HepG2 (cell line): ENCODE data around the gene SEC14L1. TPM values are rescaled to one million over a fixed set of nuclear protein-coding genes. Genes with fewer than 3 reads are reported as not detected.
A peak's percentile ranks its signal among the peaks of the same experiment; 100 is the strongest.

Experiments used
- DPF2 ChIP-seq: sonication (generic); formaldehyde crosslinking; IDR thresholded peaks from 2 replicates; pipeline ENCODE4 v1.4.0; 2020; ENCODE audit warnings: mild to moderate bottlenecking, low read depth, missing genetic modification reagents, borderline replicate concordance
- EEA1 ChIP-seq: sonication (generic); formaldehyde crosslinking; IDR thresholded peaks from 2 replicates; pipeline ENCODE4 v1.5.1; 2020; ENCODE audit warnings: mild to moderate bottlenecking, missing genetic modification reagents, borderline replicate concordance
- FOXC1 ChIP-seq: sonication (generic); formaldehyde crosslinking; IDR thresholded peaks from 2 replicates; pipeline ENCODE4 v1.8.0; 2022; ENCODE audit warnings: mild to moderate bottlenecking, missing genetic modification reagents, borderline replicate concordance
- KLF9 ChIP-seq: IDR thresholded peaks from 2 replicates; pipeline ENCODE4 v1.6.1; 2016; ENCODE audit warnings: low read depth
- MLLT10 ChIP-seq: sonication (generic); formaldehyde crosslinking; IDR thresholded peaks from 2 replicates; pipeline ENCODE4 v1.4.0; 2020; ENCODE audit warnings: missing genetic modification reagents
- NFIC ChIP-seq: IDR thresholded peaks from 2 replicates; pipeline ENCODE4 v1.6.1; 2012; ENCODE audit warnings: mild to moderate bottlenecking, low read length, inconsistent platforms
- ZNF605 ChIP-seq: sonication (generic); formaldehyde crosslinking; IDR thresholded peaks from 2 replicates; pipeline ENCODE4 v1.8.0; 2022; ENCODE audit warnings: mild to moderate bottlenecking, missing genetic modification reagents
- ZNF670 ChIP-seq: sonication (generic); formaldehyde crosslinking; IDR thresholded peaks from 2 replicates; pipeline ENCODE4 v1.8.0; 2022; ENCODE audit warnings: mild to moderate bottlenecking, missing genetic modification reagents, borderline replicate concordance
- polyA plus RNA-seq, 8 experiments: library from polyadenylated mRNA; depleted of rRNA in 3 of 8; stranded (reverse) in 7 of 8; unstranded in 1 of 8; fragments of >200 nt; fragmentation: Illumina TruSeq in 4 of 8; extraction: Trizol in 4 of 8; gene quantifications; 2 replicates each; pipeline versions ENCODE4 v1.2.1 to v1.2.3, GENCODE V29; 2011 to 2016; ENCODE audit warnings: low read depth in 4 of 8, missing spikeins in 1 of 8, mixed read lengths in 1 of 8; ENCODE audit not compliant: insufficient read depth in 1 of 8
- total RNA-seq, 5 experiments: library from RNA; depleted of rRNA; stranded (reverse); fragments of >200 nt; fragmentation: Illumina TruSeq; extraction: Trizol; gene quantifications; 2 replicates each; pipeline ENCODE4 v1.2.3, GENCODE V29; 2016; ENCODE audit warnings: low read depth in 1 of 5
- TF ChIP-seq, protein P1 (sequence below), 2 experiments: IDR thresholded peaks; 2 replicates each; pipeline ENCODE4 v1.6.1; 2011 to 2012; ENCODE audit warnings: low read length in 2 of 2, borderline replicate concordance in 1 of 2, low read depth in 1 of 2, mild to moderate bottlenecking in 1 of 2, moderate library complexity in 1 of 2
- TF ChIP-seq, protein P2 (sequence below): IDR thresholded peaks from 2 replicates; pipeline ENCODE4 v1.6.1; 2016; ENCODE audit warnings: low read depth, missing genetic modification reagents, missing compliant biosample characterization
- TF ChIP-seq, protein P3 (sequence below): sonication (generic); formaldehyde crosslinking; IDR thresholded peaks from 2 replicates; pipeline ENCODE4 v1.4.0; 2020; ENCODE audit warnings: mild to moderate bottlenecking, missing genetic modification reagents
- TF ChIP-seq, protein P4 (sequence below), 2 experiments: fragments of 450-650 bp in 1 of 2; sonication (generic) in 1 of 2; formaldehyde crosslinking; IDR thresholded peaks; 2 replicates each; pipeline versions ENCODE4 v1.5.0 to v1.8.0; 2020 to 2022; ENCODE audit warnings: mild to moderate bottlenecking in 1 of 2, missing genetic modification reagents in 1 of 2
- TF ChIP-seq, protein P5 (sequence below): sonication (generic); formaldehyde crosslinking; IDR thresholded peaks from 2 replicates; pipeline ENCODE4 v1.9.0; 2021; ENCODE audit warnings: missing genetic modification reagents, borderline replicate concordance

The SEC14L1 gene
- total and polyA plus RNA-seq, 2 of the 13 experiments (the other 11 are each of a cell fraction or from before 2014, with no cell fraction given) = 26.3 to 43.9 TPM

DNA sequence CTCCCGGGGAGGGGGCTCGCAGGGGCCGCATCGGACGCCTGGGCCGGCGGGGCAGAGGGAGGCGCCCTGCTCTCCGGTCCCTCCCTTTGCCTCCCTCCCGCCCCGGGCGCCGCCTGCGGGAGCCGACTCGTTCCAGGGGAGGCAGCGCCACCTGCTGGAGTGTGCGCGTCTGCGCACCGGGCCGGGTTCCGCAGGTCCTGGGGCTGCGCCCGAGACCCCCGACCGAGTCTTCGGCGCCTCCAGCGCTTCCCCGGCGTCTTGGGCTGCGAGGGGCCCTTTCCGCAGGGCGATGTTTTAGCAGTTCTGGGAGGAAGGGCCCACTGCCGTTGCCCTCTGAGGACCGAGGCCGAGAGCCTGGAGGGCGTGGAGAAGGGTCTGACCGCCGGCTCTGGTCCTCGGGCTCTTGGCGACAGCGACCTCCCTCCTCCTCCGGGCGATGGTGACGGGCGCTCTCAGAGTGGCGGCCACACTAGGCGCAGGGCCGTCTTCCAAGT is 106.3 kb downstream of the SEC14L1 start (continued):
- TF ChIP-seq, protein P1, sequence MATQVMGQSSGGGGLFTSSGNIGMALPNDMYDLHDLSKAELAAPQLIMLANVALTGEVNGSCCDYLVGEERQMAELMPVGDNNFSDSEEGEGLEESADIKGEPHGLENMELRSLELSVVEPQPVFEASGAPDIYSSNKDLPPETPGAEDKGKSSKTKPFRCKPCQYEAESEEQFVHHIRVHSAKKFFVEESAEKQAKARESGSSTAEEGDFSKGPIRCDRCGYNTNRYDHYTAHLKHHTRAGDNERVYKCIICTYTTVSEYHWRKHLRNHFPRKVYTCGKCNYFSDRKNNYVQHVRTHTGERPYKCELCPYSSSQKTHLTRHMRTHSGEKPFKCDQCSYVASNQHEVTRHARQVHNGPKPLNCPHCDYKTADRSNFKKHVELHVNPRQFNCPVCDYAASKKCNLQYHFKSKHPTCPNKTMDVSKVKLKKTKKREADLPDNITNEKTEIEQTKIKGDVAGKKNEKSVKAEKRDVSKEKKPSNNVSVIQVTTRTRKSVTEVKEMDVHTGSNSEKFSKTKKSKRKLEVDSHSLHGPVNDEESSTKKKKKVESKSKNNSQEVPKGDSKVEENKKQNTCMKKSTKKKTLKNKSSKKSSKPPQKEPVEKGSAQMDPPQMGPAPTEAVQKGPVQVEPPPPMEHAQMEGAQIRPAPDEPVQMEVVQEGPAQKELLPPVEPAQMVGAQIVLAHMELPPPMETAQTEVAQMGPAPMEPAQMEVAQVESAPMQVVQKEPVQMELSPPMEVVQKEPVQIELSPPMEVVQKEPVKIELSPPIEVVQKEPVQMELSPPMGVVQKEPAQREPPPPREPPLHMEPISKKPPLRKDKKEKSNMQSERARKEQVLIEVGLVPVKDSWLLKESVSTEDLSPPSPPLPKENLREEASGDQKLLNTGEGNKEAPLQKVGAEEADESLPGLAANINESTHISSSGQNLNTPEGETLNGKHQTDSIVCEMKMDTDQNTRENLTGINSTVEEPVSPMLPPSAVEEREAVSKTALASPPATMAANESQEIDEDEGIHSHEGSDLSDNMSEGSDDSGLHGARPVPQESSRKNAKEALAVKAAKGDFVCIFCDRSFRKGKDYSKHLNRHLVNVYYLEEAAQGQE (IDR thresholded peaks at IDR 0.05; ENCODE audit: borderline replicate concordance in 1 of 2, low read depth in 1 of 2, low read length in 2 of 2) = no peak
- TF ChIP-seq ZNF670 (CRISPR knock-in tag) (peak; percentile 76; the same call in 1 of the 2 replicates), EEA1 (CRISPR knock-in tag) (no peak), ZNF605 (CRISPR knock-in tag) (no peak), DPF2 (CRISPR knock-in tag) (no peak), MLLT10 (CRISPR knock-in tag) (no peak), KLF9 (CRISPR knock-in tag) (peak; percentile 57; the same call in 1 of the 2 replicates), FOXC1 (CRISPR knock-in tag) (peak; percentile 81; the same call in 1 of the 2 replicates), NFIC (no peak)
- TF ChIP-seq, protein P2, sequence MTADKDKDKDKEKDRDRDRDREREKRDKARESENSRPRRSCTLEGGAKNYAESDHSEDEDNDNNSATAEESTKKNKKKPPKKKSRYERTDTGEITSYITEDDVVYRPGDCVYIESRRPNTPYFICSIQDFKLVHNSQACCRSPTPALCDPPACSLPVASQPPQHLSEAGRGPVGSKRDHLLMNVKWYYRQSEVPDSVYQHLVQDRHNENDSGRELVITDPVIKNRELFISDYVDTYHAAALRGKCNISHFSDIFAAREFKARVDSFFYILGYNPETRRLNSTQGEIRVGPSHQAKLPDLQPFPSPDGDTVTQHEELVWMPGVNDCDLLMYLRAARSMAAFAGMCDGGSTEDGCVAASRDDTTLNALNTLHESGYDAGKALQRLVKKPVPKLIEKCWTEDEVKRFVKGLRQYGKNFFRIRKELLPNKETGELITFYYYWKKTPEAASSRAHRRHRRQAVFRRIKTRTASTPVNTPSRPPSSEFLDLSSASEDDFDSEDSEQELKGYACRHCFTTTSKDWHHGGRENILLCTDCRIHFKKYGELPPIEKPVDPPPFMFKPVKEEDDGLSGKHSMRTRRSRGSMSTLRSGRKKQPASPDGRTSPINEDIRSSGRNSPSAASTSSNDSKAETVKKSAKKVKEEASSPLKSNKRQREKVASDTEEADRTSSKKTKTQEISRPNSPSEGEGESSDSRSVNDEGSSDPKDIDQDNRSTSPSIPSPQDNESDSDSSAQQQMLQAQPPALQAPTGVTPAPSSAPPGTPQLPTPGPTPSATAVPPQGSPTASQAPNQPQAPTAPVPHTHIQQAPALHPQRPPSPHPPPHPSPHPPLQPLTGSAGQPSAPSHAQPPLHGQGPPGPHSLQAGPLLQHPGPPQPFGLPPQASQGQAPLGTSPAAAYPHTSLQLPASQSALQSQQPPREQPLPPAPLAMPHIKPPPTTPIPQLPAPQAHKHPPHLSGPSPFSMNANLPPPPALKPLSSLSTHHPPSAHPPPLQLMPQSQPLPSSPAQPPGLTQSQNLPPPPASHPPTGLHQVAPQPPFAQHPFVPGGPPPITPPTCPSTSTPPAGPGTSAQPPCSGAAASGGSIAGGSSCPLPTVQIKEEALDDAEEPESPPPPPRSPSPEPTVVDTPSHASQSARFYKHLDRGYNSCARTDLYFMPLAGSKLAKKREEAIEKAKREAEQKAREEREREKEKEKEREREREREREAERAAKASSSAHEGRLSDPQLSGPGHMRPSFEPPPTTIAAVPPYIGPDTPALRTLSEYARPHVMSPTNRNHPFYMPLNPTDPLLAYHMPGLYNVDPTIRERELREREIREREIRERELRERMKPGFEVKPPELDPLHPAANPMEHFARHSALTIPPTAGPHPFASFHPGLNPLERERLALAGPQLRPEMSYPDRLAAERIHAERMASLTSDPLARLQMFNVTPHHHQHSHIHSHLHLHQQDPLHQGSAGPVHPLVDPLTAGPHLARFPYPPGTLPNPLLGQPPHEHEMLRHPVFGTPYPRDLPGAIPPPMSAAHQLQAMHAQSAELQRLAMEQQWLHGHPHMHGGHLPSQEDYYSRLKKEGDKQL (CRISPR knock-in tag) = no peak
- TF ChIP-seq, protein P3, sequence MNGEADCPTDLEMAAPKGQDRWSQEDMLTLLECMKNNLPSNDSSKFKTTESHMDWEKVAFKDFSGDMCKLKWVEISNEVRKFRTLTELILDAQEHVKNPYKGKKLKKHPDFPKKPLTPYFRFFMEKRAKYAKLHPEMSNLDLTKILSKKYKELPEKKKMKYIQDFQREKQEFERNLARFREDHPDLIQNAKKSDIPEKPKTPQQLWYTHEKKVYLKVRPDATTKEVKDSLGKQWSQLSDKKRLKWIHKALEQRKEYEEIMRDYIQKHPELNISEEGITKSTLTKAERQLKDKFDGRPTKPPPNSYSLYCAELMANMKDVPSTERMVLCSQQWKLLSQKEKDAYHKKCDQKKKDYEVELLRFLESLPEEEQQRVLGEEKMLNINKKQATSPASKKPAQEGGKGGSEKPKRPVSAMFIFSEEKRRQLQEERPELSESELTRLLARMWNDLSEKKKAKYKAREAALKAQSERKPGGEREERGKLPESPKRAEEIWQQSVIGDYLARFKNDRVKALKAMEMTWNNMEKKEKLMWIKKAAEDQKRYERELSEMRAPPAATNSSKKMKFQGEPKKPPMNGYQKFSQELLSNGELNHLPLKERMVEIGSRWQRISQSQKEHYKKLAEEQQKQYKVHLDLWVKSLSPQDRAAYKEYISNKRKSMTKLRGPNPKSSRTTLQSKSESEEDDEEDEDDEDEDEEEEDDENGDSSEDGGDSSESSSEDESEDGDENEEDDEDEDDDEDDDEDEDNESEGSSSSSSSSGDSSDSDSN (CRISPR knock-in tag) = peak; percentile 63; the same call in 1 of the 2 replicates
- TF ChIP-seq, protein P4, sequence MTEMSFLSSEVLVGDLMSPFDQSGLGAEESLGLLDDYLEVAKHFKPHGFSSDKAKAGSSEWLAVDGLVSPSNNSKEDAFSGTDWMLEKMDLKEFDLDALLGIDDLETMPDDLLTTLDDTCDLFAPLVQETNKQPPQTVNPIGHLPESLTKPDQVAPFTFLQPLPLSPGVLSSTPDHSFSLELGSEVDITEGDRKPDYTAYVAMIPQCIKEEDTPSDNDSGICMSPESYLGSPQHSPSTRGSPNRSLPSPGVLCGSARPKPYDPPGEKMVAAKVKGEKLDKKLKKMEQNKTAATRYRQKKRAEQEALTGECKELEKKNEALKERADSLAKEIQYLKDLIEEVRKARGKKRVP (CRISPR knock-in tag; IDR thresholded peaks at IDR 0.05) = no peak
- TF ChIP-seq, protein P5, sequence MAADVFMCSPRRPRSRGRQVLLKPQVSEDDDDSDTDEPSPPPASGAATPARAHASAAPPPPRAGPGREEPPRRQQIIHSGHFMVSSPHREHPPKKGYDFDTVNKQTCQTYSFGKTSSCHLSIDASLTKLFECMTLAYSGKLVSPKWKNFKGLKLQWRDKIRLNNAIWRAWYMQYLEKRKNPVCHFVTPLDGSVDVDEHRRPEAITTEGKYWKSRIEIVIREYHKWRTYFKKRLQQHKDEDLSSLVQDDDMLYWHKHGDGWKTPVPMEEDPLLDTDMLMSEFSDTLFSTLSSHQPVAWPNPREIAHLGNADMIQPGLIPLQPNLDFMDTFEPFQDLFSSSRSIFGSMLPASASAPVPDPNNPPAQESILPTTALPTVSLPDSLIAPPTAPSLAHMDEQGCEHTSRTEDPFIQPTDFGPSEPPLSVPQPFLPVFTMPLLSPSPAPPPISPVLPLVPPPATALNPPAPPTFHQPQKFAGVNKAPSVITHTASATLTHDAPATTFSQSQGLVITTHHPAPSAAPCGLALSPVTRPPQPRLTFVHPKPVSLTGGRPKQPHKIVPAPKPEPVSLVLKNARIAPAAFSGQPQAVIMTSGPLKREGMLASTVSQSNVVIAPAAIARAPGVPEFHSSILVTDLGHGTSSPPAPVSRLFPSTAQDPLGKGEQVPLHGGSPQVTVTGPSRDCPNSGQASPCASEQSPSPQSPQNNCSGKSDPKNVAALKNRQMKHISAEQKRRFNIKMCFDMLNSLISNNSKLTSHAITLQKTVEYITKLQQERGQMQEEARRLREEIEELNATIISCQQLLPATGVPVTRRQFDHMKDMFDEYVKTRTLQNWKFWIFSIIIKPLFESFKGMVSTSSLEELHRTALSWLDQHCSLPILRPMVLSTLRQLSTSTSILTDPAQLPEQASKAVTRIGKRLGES (CRISPR knock-in tag) = no peak
